Hepatocyte (in vitro differentiated cells): ENCODE data around the gene RPH3AL.

ENCODE experiments used
- CTCF ChIP-seq: fragments of 200-600 bp; sonication (generic); IDR thresholded peaks from 2 replicates; pipeline ENCODE4 v1.5.1; 2016; ENCODE audit warnings: antibody characterized with exemption, mild to moderate bottlenecking; ENCODE audit not compliant: poor library complexity
- EZH2phosphoT487 ChIP-seq: fragments of 200-600 bp; sonication (generic); IDR thresholded peaks from one replicate; pipeline ENCODE4 v1.6.1; 2018; ENCODE audit warnings: antibody characterized with exemption, mild to moderate bottlenecking, low read depth, moderate library complexity; ENCODE audit not compliant: unreplicated experiment, severe bottlenecking

GRCh38 chr17:231191-231965 is 121.2 kb downstream of the RPH3AL start:
- TF ChIP-seq CTCF (no peak), EZH2phosphoT487 (no peak)
